ENCODE results near the gene CYTH3.
"Not testable (repeated sequence)": the region's sequence is repeated elsewhere in the genome, so short reads cannot be mapped to it uniquely, and the experiment has no call there.

The CYTH3 gene, protein sequence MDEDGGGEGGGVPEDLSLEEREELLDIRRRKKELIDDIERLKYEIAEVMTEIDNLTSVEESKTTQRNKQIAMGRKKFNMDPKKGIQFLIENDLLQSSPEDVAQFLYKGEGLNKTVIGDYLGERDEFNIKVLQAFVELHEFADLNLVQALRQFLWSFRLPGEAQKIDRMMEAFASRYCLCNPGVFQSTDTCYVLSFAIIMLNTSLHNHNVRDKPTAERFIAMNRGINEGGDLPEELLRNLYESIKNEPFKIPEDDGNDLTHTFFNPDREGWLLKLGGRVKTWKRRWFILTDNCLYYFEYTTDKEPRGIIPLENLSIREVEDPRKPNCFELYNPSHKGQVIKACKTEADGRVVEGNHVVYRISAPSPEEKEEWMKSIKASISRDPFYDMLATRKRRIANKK

DNA sequence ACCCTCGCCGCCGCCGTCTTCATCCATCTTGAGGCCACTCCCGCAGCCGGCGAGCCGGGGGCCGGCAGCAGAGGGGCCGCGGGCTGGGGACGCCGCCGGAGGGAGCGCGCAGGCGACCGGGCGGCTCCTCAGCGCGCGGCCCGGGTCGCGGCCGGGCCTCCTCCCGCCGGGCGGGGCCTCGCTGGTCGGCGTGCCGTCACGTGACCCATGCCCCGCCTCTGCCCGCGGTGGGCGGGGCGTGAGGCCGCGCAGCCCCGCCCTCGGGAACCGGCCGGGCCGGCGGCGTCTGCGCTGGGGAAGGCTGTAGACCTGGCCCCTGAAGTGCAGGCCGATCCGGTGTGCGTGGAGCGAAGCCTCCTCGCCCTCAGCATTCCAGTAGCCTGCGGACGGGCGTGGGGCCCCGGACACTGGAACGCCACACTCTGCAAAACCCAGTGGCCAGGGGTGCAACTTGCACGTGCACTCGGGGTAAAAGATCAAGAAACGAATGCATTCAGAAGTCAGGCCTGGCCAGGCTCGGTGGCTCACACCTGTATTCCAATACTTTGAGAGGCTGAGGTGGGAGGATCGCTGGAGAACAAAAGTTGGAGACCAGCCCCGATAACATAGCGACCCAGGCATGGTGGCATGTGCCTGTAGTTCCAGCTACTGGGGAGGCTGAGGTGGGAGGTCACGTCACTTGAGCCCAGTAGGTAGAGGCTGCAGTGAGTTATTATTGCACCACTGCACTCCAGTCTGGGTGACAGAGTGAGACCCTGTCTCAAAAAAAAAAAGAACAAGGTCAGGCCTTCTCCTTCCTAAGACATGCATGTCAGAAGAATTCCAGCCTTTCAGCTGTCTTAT lies at the start of gene CYTH3:
Gene CYTH3 (minus strand): TSS at position 144 of the 843 bp plus-strand sequence. CDS start 117 bp downstream, at position 27.
- no peak for DNase-seq (ENCODE audit: low read depth in 2 of 2)

GRCh38 chr7:6320791-6321190 lies 48.4 kb upstream of the CYTH3 start:
- no peak for DNase-seq (ENCODE audit: low read depth in 2 of 2)

GRCh38 chr7:6317797-6318438 lies 45.5 kb upstream of the CYTH3 start:
- DNase-seq (ENCODE audit: low read depth in 2 of 2), result peak; percentile 32 to 46

GRCh38 chr7:6316226-6316625 lies 43.8 kb upstream of the CYTH3 start:
- DNase-seq (ENCODE audit: low read depth in 2 of 2), result no peak

GRCh38 chr7:6315746-6316145 lies 43.3 kb upstream of the CYTH3 start:
- no peak for DNase-seq (ENCODE audit: low read depth in 2 of 2)

GRCh38 chr7:6310271-6310993 lies 38.0 kb upstream of the CYTH3 start:
- no peak for DNase-seq (ENCODE audit: low read depth in 2 of 2)

GRCh38 chr7:6307762-6308161 lies 35.3 kb upstream of the CYTH3 start:
- DNase-seq (ENCODE audit: low read depth in 2 of 2), result no peak

GRCh38 chr7:6306471-6306870 lies 34.0 kb upstream of the CYTH3 start:
- peak in 1 of 2 experiments; percentile 40 for DNase-seq (ENCODE audit: low read depth in 2 of 2)

GRCh38 chr7:6305330-6305729 lies 32.9 kb upstream of the CYTH3 start:
- DNase-seq (ENCODE audit: low read depth in 2 of 2), result no peak

GRCh38 chr7:6301446-6301845 lies 29.0 kb upstream of the CYTH3 start:
- DNase-seq (ENCODE audit: low read depth in 2 of 2), result not testable (repeated sequence)

DNA sequence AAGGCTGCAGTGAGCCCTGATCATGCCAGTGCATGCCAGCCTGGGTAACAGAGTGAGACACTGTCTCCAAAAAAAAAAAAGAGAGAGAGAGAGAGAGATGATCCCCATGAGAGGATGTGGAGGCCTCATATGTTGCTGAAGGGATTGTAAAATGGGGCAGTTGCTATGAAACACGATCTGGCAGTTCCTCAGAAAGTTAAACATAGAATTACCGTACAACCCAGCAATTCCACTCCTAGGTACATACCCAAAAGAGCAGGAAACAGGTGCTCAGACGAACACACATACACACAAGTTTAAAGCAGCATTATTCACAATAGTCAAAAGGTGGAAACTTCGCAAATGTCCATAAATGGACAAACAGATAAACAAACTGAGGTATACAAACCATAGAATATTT lies 27.4 kb upstream of the CYTH3 start:
- DNase-seq (ENCODE audit: low read depth in 2 of 2), result no peak

DNA sequence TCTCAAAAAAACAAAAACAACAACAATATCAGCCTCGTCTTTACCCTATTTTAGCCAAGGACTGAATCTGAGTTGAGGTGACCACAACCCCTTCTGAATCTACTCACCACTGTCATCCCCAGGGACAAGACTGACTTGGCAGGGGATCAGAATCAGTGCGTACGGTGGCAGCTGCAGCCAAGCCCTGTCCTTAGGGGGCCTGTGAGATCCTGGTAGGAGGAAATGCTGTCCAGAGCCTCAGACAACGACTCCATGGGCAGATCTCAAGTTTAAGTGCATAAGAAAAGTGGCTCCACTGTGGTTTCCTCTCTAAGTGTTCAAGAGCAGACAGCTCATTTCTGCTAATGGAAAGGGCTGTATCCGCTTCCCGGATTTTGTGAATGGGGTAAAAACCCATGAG lies 22.4 kb upstream of the CYTH3 start:
- DNase-seq (ENCODE audit: low read depth in 2 of 2), result no peak

DNA sequence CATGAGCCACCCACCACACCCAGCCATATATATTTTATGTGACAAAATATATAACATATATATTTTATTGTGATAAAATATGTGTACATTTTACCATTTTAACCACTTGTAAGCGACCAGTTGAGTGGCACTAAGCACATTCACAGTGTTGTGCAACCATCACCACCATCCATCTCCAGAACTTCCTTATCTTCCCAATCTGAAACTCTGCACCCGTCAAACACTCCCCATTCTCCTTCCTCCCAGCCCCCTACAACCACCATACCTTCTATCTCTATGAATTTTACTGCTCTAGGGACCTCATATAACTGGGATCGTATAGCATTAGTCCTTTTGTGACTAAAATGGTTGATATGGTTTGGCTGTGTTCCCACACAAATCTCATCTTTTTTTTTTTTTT lies 20.8 kb upstream of the CYTH3 start:
- DNase-seq (ENCODE audit: low read depth in 2 of 2), result no peak

GRCh38 chr7:6291941-6292340 lies 19.5 kb upstream of the CYTH3 start:
- not testable (repeated sequence) for DNase-seq (ENCODE audit: low read depth in 2 of 2)

DNA sequence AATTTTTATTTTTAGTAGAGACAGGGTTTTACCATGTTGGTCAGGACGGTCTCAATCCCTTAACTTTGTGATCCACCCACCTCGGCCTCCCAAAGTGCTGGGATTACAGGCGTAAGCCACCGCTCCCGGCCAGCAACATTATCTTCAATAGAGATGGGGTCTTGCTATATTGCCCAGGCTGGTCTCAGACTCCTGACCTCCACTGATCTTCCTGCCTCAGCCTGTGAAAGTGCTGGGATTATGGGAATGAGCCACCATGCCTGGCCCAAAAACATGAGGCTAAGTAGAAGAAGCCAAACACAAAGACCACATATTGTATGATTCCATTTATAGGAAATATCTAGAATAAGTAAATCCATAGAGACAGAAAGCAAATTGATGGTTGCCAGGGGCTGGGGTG lies 19.1 kb upstream of the CYTH3 start:
- DNase-seq (ENCODE audit: low read depth in 2 of 2), result no peak

DNA sequence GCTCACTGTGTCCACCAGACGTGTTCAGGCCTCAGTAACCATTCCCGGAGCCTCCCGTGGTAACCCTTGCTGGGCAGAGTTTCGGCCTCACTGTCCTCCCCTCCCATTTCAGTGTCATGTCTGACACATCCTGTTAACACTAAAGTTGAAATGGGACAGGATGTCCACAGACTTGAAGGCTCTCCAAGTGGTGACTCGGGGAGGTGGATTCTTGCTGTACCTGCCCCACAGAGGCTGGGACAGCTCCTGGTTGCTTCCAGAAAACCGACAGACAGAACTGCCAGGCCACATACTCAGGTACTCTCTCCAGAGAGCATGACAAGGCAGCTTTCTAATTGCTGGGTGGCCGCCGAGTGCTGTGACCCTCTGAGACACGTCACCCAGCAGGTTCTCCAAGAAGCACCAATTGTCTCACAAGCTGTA lies 17.9 kb upstream of the CYTH3 start:
- no peak for DNase-seq (ENCODE audit: low read depth in 2 of 2)

DNA sequence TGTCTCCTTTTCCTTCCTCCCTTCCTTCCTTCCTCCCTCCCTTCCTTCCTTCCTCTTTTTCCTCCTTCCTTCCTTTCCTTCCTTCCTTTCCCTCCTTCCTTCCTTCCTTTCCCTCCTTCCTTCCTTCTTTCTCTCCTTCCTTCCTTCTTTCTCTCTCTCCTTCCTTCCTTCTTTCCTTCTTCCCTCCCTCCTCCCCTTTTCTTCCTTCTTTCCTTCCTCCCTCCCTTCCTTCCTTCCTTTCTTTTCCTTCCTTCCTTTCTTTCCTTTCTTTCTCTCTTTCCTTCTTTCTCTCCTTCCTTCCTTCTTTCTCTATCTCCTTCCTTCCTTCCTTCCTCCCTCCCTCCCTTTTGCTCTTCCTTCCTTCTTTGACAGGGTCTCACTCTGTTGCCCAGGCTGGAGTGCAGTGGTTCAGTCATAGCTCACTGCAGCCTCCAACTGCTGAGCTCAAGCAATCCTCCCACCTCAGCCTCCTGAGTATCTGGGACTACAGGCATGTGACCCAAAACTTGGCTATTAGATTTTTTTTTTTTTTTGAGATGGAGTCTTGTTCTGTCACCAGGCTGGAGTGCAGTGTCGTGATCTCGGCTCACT lies 15.9 kb upstream of the CYTH3 start:
- DNase-seq (ENCODE audit: low read depth in 2 of 2), result no peak

- DNase-seq (ENCODE audit: low read depth in 2 of 2), result no peak
Observed at GRCh38 chr7:6286486-6286885, 14.1 kb upstream of the CYTH3 start.

DNA sequence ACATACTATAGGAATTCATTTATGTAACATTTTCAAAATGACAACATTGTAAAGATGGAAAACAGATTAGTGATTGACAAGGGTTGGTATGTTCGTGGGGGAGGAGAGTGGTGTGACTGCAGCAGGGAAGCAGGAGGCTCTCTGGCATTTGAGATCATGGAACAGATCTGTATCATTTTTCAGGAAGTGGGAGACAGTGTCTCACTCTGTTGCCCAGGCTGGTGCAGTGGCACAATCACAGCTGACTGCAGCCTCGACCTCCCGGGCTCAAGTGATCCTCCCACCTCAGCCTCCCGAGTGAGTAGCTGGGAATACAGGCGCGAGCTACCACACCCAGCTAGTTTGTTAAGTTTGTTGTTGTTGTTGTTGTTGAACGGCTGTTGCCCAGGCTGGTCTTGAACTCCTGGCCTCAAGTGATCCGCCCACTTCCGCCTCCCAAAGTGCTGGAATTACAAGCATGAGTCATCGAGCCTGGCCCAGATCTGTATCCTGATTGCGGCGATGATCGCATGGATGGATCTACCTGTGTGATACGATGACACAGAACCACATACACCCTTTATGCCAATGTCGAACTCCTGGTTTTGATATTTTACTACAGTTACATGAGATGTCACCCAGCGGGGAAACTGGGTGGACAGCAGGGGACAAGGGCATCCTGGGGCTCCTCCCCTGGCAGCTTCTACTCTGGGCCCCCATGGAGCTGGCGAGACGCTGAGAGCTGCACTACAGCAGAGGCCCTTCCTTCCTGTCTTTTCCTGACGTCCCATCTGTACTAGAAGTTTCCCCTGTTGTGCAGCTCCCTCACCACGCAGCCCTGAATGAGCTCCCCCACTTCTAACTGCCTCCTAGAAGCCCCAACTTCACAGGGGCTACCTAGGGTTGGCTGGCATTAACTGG lies 12.3 kb upstream of the CYTH3 start:
- no peak for DNase-seq (ENCODE audit: low read depth in 2 of 2)

- DNase-seq (ENCODE audit: low read depth in 2 of 2), result no peak
Observed at GRCh38 chr7:6284055-6284400, 11.6 kb upstream of the CYTH3 start.
